Endometrium (tissue), 2 donors: Measurements from ENCODE around the gene SCGB1D4.
"Not testable (repeated sequence)": the region's sequence is repeated elsewhere in the genome, so short reads cannot be mapped to it uniquely, and the experiment has no call there.

ENCODE experiments used
- FAIRE-seq: peaks from 2 replicates; lab custom pipeline; 2012; peaks lifted over from hg19 to GRCh38; lab: Jason Lieb, UNC
- donor health status: control.
- donor health status: control.

The SCGB1D4 gene

GRCh38 chr11:62298975-62299374, at the start of gene SCGB1D4:
SCGB1D4 (minus strand) TSS chr11:62299075; CDS start chr11:62299010, 65 bp downstream.
- FAIRE-seq, result no peak

- no peak for FAIRE-seq
Observed at GRCh38 chr11:62345861-62346260, 47.0 kb upstream of the SCGB1D4 start.

- no peak for FAIRE-seq
Observed at GRCh38 chr11:62344210-62344609, 45.3 kb upstream of the SCGB1D4 start.

- FAIRE-seq, result not testable (repeated sequence)
Observed at GRCh38 chr11:62343646-62344190, 44.8 kb upstream of the SCGB1D4 start.

- no peak for FAIRE-seq
Observed at GRCh38 chr11:62341588-62341987, 42.7 kb upstream of the SCGB1D4 start.

GRCh38 chr11:62340269-62340901, 41.5 kb upstream of the SCGB1D4 start:
- no peak for FAIRE-seq

GRCh38 chr11:62338218-62338617, 39.3 kb upstream of the SCGB1D4 start:
- no peak for FAIRE-seq

GRCh38 chr11:62337303-62338181, 38.7 kb upstream of the SCGB1D4 start, which contains the start of gene ASRGL1:
ASRGL1 (plus strand) TSS chr11:62337448; CDS start chr11:62337978, 530 bp downstream.
- no peak for FAIRE-seq

GRCh38 chr11:62336949-62337302, 38.1 kb upstream of the SCGB1D4 start:
- not testable (repeated sequence) for FAIRE-seq

- no peak for FAIRE-seq
Observed at GRCh38 chr11:62333768-62334167, 34.9 kb upstream of the SCGB1D4 start.

- not testable (repeated sequence) for FAIRE-seq
Observed at GRCh38 chr11:62331264-62331663, 32.4 kb upstream of the SCGB1D4 start.

- not testable (repeated sequence) for FAIRE-seq
Observed at GRCh38 chr11:62327541-62327940, 28.7 kb upstream of the SCGB1D4 start.

GRCh38 chr11:62326719-62327118, 27.8 kb upstream of the SCGB1D4 start:
- not testable (repeated sequence) for FAIRE-seq

- not testable (repeated sequence) for FAIRE-seq
Observed at GRCh38 chr11:62325781-62326180, 26.9 kb upstream of the SCGB1D4 start.

- FAIRE-seq, result no peak
Observed at GRCh38 chr11:62324731-62325556, 26.1 kb upstream of the SCGB1D4 start.

- no peak for FAIRE-seq
Observed at GRCh38 chr11:62322524-62322923, 23.6 kb upstream of the SCGB1D4 start.

- no peak for FAIRE-seq
Observed at GRCh38 chr11:62315431-62315830, 16.6 kb upstream of the SCGB1D4 start.

GRCh38 chr11:62309991-62310390, 11.1 kb upstream of the SCGB1D4 start:
- no peak for FAIRE-seq

- no peak for FAIRE-seq
Observed at GRCh38 chr11:62307950-62308349, 9.1 kb upstream of the SCGB1D4 start.

- FAIRE-seq, result no peak
Observed at GRCh38 chr11:62306227-62306626, 7.4 kb upstream of the SCGB1D4 start.

GRCh38 chr11:62295504-62295903, 3.4 kb downstream of the SCGB1D4 start:
- FAIRE-seq, result no peak

GRCh38 chr11:62280452-62280851, 18.4 kb downstream of the SCGB1D4 start:
- peak; percentile 73 for FAIRE-seq
